H1 (cell line): Measurements from ENCODE around the gene METAP1D. TPM values are rescaled to one million over a fixed set of nuclear protein-coding genes. Genes with fewer than 3 reads are reported as not detected.

Experiments
- ASH2L ChIP-seq: fragments of 200-600, 300-600 bp; sonication (generic); IDR thresholded peaks from one replicate; pipeline ENCODE4 v1.7.1; 2017; ENCODE audit warnings: low read length
- BACH1 ChIP-seq: IDR thresholded peaks from 2 replicates; pipeline ENCODE4 v1.6.1; 2012; ENCODE audit warnings: low read length, improper control_type of control experiment
- BCL11A ChIP-seq, 2 experiments: IDR thresholded peaks; one replicate each; pipeline ENCODE4 v1.6.1; 2011; ENCODE audit warnings: low read depth in 2 of 2, low read length in 2 of 2, mild to moderate bottlenecking in 2 of 2
- CEBPB ChIP-seq: IDR thresholded peaks from 2 replicates; pipeline ENCODE4 v1.6.1; 2012; ENCODE audit warnings: low read depth, low read length
- CTBP2 ChIP-seq: IDR thresholded peaks from 2 replicates; pipeline ENCODE4 v1.7.0; 2011; ENCODE audit warnings: borderline replicate concordance, mild to moderate bottlenecking, moderate library complexity, mixed read lengths, low read length; ENCODE audit not compliant: insufficient read depth, insufficient read length
- KDM5A ChIP-seq: fragments of 200-600 bp; IDR thresholded peaks from 2 replicates; pipeline ENCODE4 v1.7.1; 2012; ENCODE audit warnings: mild to moderate bottlenecking, low read length, inconsistent platforms, mixed read lengths
- NRF1 ChIP-seq: IDR thresholded peaks from 2 replicates; pipeline ENCODE4 v1.6.1; 2011; ENCODE audit warnings: mild to moderate bottlenecking, low read depth, low read length, improper control_type of control experiment
- RBBP5 ChIP-seq: IDR thresholded peaks from 2 replicates; pipeline ENCODE4 v1.7.1; 2012; ENCODE audit warnings: low read depth, mild to moderate bottlenecking, inconsistent platforms, low read length, moderate library complexity, borderline replicate concordance
- SRF ChIP-seq: IDR thresholded peaks from 2 replicates; pipeline ENCODE4 v1.6.1; 2011; ENCODE audit warnings: mild to moderate bottlenecking, low read depth, low read length, moderate library complexity
- TEAD4 ChIP-seq: IDR thresholded peaks from 2 replicates; pipeline ENCODE4 v1.6.1; 2012; ENCODE audit warnings: low read depth, low read length, inconsistent platforms, mixed read lengths
- polyA plus RNA-seq, 7 experiments: library from polyadenylated mRNA; depleted of rRNA in 3 of 7; stranded (reverse) in 5 of 7; unstranded in 2 of 7; fragments of >200 nt in 5 of 7; fragments of 200-250 nt in 2 of 7; gene quantifications; 1 replicate in 5 of 7; 2 replicates in 1 of 7; 4 replicates in 1 of 7; pipeline versions ENCODE4 v1.2.1 to v1.2.3, GENCODE V29; 2011 to 2013; ENCODE audit warnings: missing spikeins in 2 of 7, mixed read lengths in 2 of 7
- total RNA-seq: library from RNA; stranded (reverse); fragmentation: NEBNext Ultra II Directional; extraction: Animal tissue kit (Norgen Biotek cat#: 25700); gene quantifications from 2 replicates; pipeline ENCODE4 v1.2.1, GENCODE V29; 2021

The METAP1D gene
- total and polyA plus RNA-seq, 2 of the 8 experiments (the other 6 are each of a cell fraction or from before 2014, with no cell fraction given), result 3.9 to 6.2 TPM

DNA sequence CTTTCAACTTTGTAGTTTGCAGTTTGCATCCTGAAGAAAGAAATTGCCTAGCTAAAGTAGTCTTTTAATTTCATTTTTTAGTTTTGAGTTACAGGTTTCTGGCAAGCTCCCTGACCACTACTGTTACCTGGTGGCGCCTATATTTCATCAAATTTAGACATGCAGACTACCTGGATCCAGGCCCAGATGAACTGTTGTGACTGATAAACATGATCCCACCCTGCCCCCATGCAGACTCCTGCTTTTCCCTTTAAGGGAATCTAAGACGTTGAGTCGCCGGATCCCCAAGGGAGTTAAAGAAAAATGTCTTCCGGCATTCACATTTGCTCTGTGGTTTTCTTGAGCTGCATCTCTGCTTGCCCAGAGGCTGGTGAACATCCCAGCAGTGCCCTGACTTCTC, 22.2 kb downstream of the METAP1D start (continued):
- no peak for TF ChIP-seq BACH1
- no peak for TF ChIP-seq SRF
- TF ChIP-seq KDM5A, result no peak
- no peak for TF ChIP-seq NRF1
- TF ChIP-seq CEBPB, result no peak
- TF ChIP-seq TEAD4, result no peak
- TF ChIP-seq ASH2L, result no peak
- TF ChIP-seq CTBP2, result no peak
- no peak for TF ChIP-seq BCL11A (IDR thresholded peaks at IDR 0.05; ENCODE audit: low read depth in 2 of 2, low read length in 2 of 2)
- no peak for TF ChIP-seq RBBP5
- TF ChIP-seq, all 59 proteins: peak for 0
